Midbrain (tissue), 1 donor: Measurements from ENCODE around the gene SLIT1.

Experiments
- DNase-seq: peaks from one replicate; lab custom pipeline; 2025; lab: John Stamatoyannopoulos, UW

Gene SLIT1

GRCh38 chr10:96971324-96971723, 214.4 kb downstream of the SLIT1 start:
- DNase-seq: no peak

- DNase-seq: no peak
Measured at GRCh38 chr10:96968682-96969423, 216.9 kb downstream of the SLIT1 start.

GRCh38 chr10:96967847-96968246, 217.9 kb downstream of the SLIT1 start:
- DNase-seq: no peak

GRCh38 chr10:96964131-96964530, 221.6 kb downstream of the SLIT1 start:
- no peak for DNase-seq

- no peak for DNase-seq
Measured at GRCh38 chr10:96960872-96961271, 224.9 kb downstream of the SLIT1 start.

- no peak for DNase-seq
Measured at GRCh38 chr10:96959733-96960132, 226.0 kb downstream of the SLIT1 start.

- DNase-seq: no peak
Measured at GRCh38 chr10:96958071-96958470, 227.7 kb downstream of the SLIT1 start.

- no peak for DNase-seq
Measured at GRCh38 chr10:96955794-96956193, 230.0 kb downstream of the SLIT1 start.

GRCh38 chr10:96951954-96952353, 233.8 kb downstream of the SLIT1 start:
- no peak for DNase-seq

- DNase-seq: no peak
Measured at GRCh38 chr10:96949039-96949683, 236.6 kb downstream of the SLIT1 start.
